Calu3 (cell line): Measurements from ENCODE around the gene LSAMP. TPM values are rescaled to one million over a fixed set of nuclear protein-coding genes. Genes with fewer than 3 reads are reported as not detected.
"Not testable (repeated sequence)": the region's sequence is repeated elsewhere in the genome, so short reads cannot be mapped to it uniquely, and the experiment has no call there.

Experiments
- BruUV-seq: library from RNA; stranded (reverse); fragments of 400-500 nt; replicated peaks from 2 replicates; lab custom pipeline; 2021; lab: Mats Ljungman, UMichigan
- CTCF ChIA-PET: fragments of 300-600 bp; sonication (Branson Sonifier 250); formaldehyde crosslinking; loops from one replicate; lab custom pipeline; 2022; ENCODE audit warnings: antibody characterized with exemption; lab: Charles Lee
- DNase-seq: peaks from one replicate; pipeline ENCODE4 v3.0.0; 2022
- H3K27ac Mint-ChIP-seq: one replicate; pipeline ENCODE4 v1.8.0; 2022; ENCODE audit warnings: mixed read lengths; ENCODE audit not compliant: unreplicated experiment
- H3K27me3 Mint-ChIP-seq: one replicate; pipeline ENCODE4 v1.8.0; 2022; ENCODE audit warnings: mixed read lengths; ENCODE audit not compliant: unreplicated experiment
- H3K36me3 Mint-ChIP-seq: one replicate; pipeline ENCODE4 v1.8.0; 2022; ENCODE audit warnings: mild to moderate bottlenecking, moderate library complexity, mixed read lengths; ENCODE audit not compliant: insufficient read depth, unreplicated experiment
- H3K4me1 Mint-ChIP-seq: one replicate; pipeline ENCODE4 v1.8.0; 2022; ENCODE audit warnings: mild to moderate bottlenecking, low read depth, mixed read lengths; ENCODE audit not compliant: unreplicated experiment
- H3K4me3 Mint-ChIP-seq: one replicate; pipeline ENCODE4 v1.8.0; 2022; ENCODE audit warnings: mild to moderate bottlenecking, low read depth, moderate library complexity, mixed read lengths; ENCODE audit not compliant: unreplicated experiment
- H3K9me3 Mint-ChIP-seq: one replicate; pipeline ENCODE4 v1.8.0; 2022; ENCODE audit warnings: low read depth, mixed read lengths; ENCODE audit not compliant: unreplicated experiment
- CTCF ChIP-seq: fragments of 200-600 bp; IDR thresholded peaks from one replicate; pipeline ENCODE4 v1.8.0; 2022; ENCODE audit warnings: antibody characterized with exemption; ENCODE audit not compliant: unreplicated experiment
- intact Hi-C: fragments of 100-400 bp; cut with micrococcal nuclease; formaldehyde crosslinking; loops from one replicate; pipeline ENCODE4 v1.10.0; 2022; ENCODE audit not compliant: unreplicated experiment
- total RNA-seq: library from RNA; stranded (reverse); gene quantifications from 2 replicates; pipeline ENCODE4 v1.2.3, GENCODE V29; 2022

LSAMP gene
- total RNA-seq, 1 experiment from 2014 or later = 0.90 TPM

- no peaks in the 10 kb centered on the region for H3K27me3 Mint-ChIP-seq
- no peaks in the 10 kb centered on the region for H3K36me3 Mint-ChIP-seq
- H3K9me3 Mint-ChIP-seq = no peaks in the 10 kb centered on the region
- CTCF ChIA-PET = no interaction called here
- no peak overlapping the region for H3K27ac Mint-ChIP-seq
- no peaks in the 10 kb centered on the region for H3K4me1 Mint-ChIP-seq
- intact Hi-C loops = no loop called here
- no peak for DNase-seq
- TF ChIP-seq CTCF = no peak
- H3K4me3 Mint-ChIP-seq = no peak overlapping the region
- BruUV-seq = no TSS peak
Observed at GRCh38 chr3:116077557-116077956, 367.7 kb downstream of the LSAMP start.

- no peaks in the 10 kb centered on the region for H3K27me3 Mint-ChIP-seq
- no peak overlapping the region for H3K4me3 Mint-ChIP-seq
- no peaks in the 10 kb centered on the region for H3K4me1 Mint-ChIP-seq
- H3K36me3 Mint-ChIP-seq = no peaks in the 10 kb centered on the region
- no peak overlapping the region for H3K27ac Mint-ChIP-seq
- CTCF ChIA-PET = no interaction called here
- no peak for DNase-seq
- no peaks in the 10 kb centered on the region for H3K9me3 Mint-ChIP-seq
- intact Hi-C loops = no loop called here
- TF ChIP-seq CTCF = no peak
- BruUV-seq = no TSS peak
Observed at GRCh38 chr3:116077059-116077458, 368.2 kb downstream of the LSAMP start.

- H3K4me1 Mint-ChIP-seq, CTCF ChIA-PET, BruUV-seq, H3K36me3 Mint-ChIP-seq, H3K27me3 Mint-ChIP-seq, H3K4me3 Mint-ChIP-seq, DNase-seq, intact Hi-C loops, H3K27ac Mint-ChIP-seq, H3K9me3 Mint-ChIP-seq: not testable (repeated sequence)
Observed at GRCh38 chr3:116070516-116071278, 374.6 kb downstream of the LSAMP start.

GRCh38 chr3:116070061-116070460 lies 375.2 kb downstream of the LSAMP start:
- no peak for DNase-seq
- H3K4me3 Mint-ChIP-seq = no peak overlapping the region
- H3K9me3 Mint-ChIP-seq = no peaks in the 10 kb centered on the region
- H3K36me3 Mint-ChIP-seq = no peaks in the 10 kb centered on the region
- H3K27me3 Mint-ChIP-seq = no peaks in the 10 kb centered on the region
- BruUV-seq = no TSS peak
- TF ChIP-seq CTCF = no peak
- no peak overlapping the region for H3K27ac Mint-ChIP-seq
- CTCF ChIA-PET = no interaction called here
- intact Hi-C loops = no loop called here
- H3K4me1 Mint-ChIP-seq = no peaks in the 10 kb centered on the region

- H3K9me3 Mint-ChIP-seq = no peaks in the 10 kb centered on the region
- DNase-seq = no peak
- no peaks in the 10 kb centered on the region for H3K36me3 Mint-ChIP-seq
- TF ChIP-seq CTCF = no peak
- BruUV-seq = no TSS peak
- H3K27me3 Mint-ChIP-seq = no peaks in the 10 kb centered on the region
- CTCF ChIA-PET = no interaction called here
- intact Hi-C loops = no loop called here
- no peaks in the 10 kb centered on the region for H3K4me1 Mint-ChIP-seq
- no peak overlapping the region for H3K27ac Mint-ChIP-seq
- no peak overlapping the region for H3K4me3 Mint-ChIP-seq
Observed at GRCh38 chr3:116069024-116069423, 376.3 kb downstream of the LSAMP start.
